NCI-H446 treated with DMSO at 0.1 percent for 48 hours (cell line): ENCODE data around the gene ADAMTS13.

Source experiments
- DNase-seq: peaks from one replicate; lab custom pipeline; 2025; lab: John Stamatoyannopoulos, UW

ADAMTS13 gene

GRCh38 chr9:133454943-133455673 is 32.9 kb downstream of the ADAMTS13 start:
- DNase-seq: no peak

- no peak for DNase-seq
Observed at GRCh38 chr9:133455936-133456335, 33.8 kb downstream of the ADAMTS13 start.

- DNase-seq: no peak
Observed at GRCh38 chr9:133456409-133456808, 34.2 kb downstream of the ADAMTS13 start.

GRCh38 chr9:133457233-133457632 is 35.1 kb downstream of the ADAMTS13 start:
- no peak for DNase-seq

GRCh38 chr9:133457748-133458147 is 35.6 kb downstream of the ADAMTS13 start:
- DNase-seq: no peak

GRCh38 chr9:133458643-133459312 is 36.6 kb downstream of the ADAMTS13 start:
- DNase-seq: no peak

- peak; percentile 80 for DNase-seq
Observed at GRCh38 chr9:133459476-133460404, 37.6 kb downstream of the ADAMTS13 start, which contains the start of gene CACFD1. Gene CACFD1 (plus strand): TSS chr9:133459978. CDS start chr9:133460067, 89 bp downstream.

- DNase-seq: no peak
Observed at GRCh38 chr9:133460405-133461175, 38.4 kb downstream of the ADAMTS13 start.

- DNase-seq: no peak
Observed at GRCh38 chr9:133461975-133462374, 39.8 kb downstream of the ADAMTS13 start.

GRCh38 chr9:133463234-133463863 is 41.2 kb downstream of the ADAMTS13 start:
- no peak for DNase-seq

- DNase-seq: no peak
Observed at GRCh38 chr9:133463864-133464615, 41.9 kb downstream of the ADAMTS13 start.

GRCh38 chr9:133464638-133465037 is 42.5 kb downstream of the ADAMTS13 start:
- no peak for DNase-seq

- no peak for DNase-seq
Observed at GRCh38 chr9:133465984-133466383, 43.8 kb downstream of the ADAMTS13 start.

GRCh38 chr9:133467101-133467500 is 44.9 kb downstream of the ADAMTS13 start:
- no peak for DNase-seq

- no peak for DNase-seq
Observed at GRCh38 chr9:133468374-133468773, 46.2 kb downstream of the ADAMTS13 start.

- no peak for DNase-seq
Observed at GRCh38 chr9:133468777-133469421, 46.7 kb downstream of the ADAMTS13 start.

- DNase-seq: no peak
Observed at GRCh38 chr9:133470427-133470924, 48.3 kb downstream of the ADAMTS13 start.

- DNase-seq: no peak
Observed at GRCh38 chr9:133470988-133471387, 48.8 kb downstream of the ADAMTS13 start.

GRCh38 chr9:133471551-133472276 is 49.5 kb downstream of the ADAMTS13 start:
- DNase-seq: no peak
